Right atrium auricular region (tissue), 2 donors: ENCODE data around the gene SRPK2. TPM values are rescaled to one million over a fixed set of nuclear protein-coding genes. Genes with fewer than 3 reads are reported as not detected.
A peak's percentile ranks its signal among the peaks of the same experiment; 100 is the strongest.

ENCODE experiments used
- DNase-seq: peaks from one replicate; pipeline ENCODE4 v3.0.0-alpha.2; 2019; ENCODE audit warnings: low spot score
- H3K27ac ChIP-seq, 2 donors: fragments of 200-600 bp; sonication (generic); 1 replicate in 1 of 2; 2 replicates in 1 of 2; pipeline ENCODE4 v1.5.1; 2016 to 2019
- H3K27me3 ChIP-seq, 2 donors: fragments of 200-600 bp; sonication (generic); one replicate each; pipeline versions ENCODE4 v1.5.1 to v1.6.0; 2017 to 2019
- H3K36me3 ChIP-seq: fragments of 200-600 bp; sonication (generic); one replicate; pipeline ENCODE4 v1.5.1; 2016
- H3K4me1 ChIP-seq, 2 donors: fragments of 200-600 bp; sonication (generic); one replicate each; pipeline versions ENCODE4 v1.5.1 to v1.6.0; 2017 to 2019
- H3K4me3 ChIP-seq, 2 donors: fragments of 200-600 bp; sonication (generic); 1 replicate in 1 of 2; 2 replicates in 1 of 2; pipeline ENCODE4 v1.5.1; 2017 to 2019; ENCODE audit warnings: mild to moderate bottlenecking in 1 of 2, moderate library complexity in 1 of 2
- H3K9me3 ChIP-seq, 2 donors: fragments of 200-600 bp; sonication (generic); one replicate each; pipeline ENCODE4 v1.5.1; 2019
- total RNA-seq, 2 donors: library from RNA; depleted of rRNA; stranded (reverse); fragments of >200 nt; gene quantifications; one replicate each; pipeline ENCODE4 v1.1.0, GENCODE V29; 2016
- TF ChIP-seq, protein P1 (sequence below), 2 donors: fragments of 200-600 bp; sonication (generic); IDR thresholded peaks; one replicate each; pipeline ENCODE4 v1.5.1; 2019; ENCODE audit warnings: antibody characterized with exemption in 2 of 2

Gene SRPK2
- total RNA-seq, 2 donors from 2014 or later = 19.8 to 20.9 TPM

DNA sequence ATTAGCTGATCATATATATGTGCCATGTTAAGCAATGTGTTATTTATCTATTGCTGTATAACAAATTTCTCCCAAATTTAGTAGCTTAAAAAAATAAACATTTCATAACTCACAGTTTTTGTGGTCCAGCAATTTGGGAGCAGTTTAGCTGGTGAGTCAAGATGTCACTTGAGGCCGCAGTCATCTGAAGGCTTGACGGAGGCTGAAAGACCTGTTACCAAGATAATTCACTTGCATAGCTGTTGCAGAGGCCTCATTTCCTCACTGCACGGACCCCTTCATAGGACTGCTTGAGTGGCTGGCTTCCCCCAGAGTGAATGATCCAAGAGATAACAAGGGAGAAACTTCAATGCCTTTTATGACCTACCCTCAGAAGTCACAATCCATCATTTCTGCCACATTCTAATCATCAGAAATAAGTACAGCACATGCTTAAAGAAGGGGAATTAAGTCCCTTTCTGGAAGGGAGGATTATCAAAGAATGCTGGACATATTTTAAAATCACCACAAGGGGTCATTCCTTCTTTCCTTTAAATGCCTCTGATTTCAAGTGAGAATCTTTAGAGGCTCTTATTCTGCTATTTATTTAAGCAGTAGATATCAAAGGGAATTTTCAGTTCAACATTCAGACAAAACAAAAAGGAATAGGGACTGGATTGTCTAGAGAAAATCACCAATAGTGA is 10.5 kb upstream of the SRPK2 start:
- no peaks in the 10 kb centered on the region for H3K4me1 ChIP-seq
- H3K4me3 ChIP-seq = no peak overlapping the region
- H3K36me3 ChIP-seq = no peaks in the 10 kb centered on the region
- H3K27ac ChIP-seq = no peak overlapping the region
- H3K9me3 ChIP-seq = no peaks in the 10 kb centered on the region
- no peak for DNase-seq
- TF ChIP-seq, protein P1, sequence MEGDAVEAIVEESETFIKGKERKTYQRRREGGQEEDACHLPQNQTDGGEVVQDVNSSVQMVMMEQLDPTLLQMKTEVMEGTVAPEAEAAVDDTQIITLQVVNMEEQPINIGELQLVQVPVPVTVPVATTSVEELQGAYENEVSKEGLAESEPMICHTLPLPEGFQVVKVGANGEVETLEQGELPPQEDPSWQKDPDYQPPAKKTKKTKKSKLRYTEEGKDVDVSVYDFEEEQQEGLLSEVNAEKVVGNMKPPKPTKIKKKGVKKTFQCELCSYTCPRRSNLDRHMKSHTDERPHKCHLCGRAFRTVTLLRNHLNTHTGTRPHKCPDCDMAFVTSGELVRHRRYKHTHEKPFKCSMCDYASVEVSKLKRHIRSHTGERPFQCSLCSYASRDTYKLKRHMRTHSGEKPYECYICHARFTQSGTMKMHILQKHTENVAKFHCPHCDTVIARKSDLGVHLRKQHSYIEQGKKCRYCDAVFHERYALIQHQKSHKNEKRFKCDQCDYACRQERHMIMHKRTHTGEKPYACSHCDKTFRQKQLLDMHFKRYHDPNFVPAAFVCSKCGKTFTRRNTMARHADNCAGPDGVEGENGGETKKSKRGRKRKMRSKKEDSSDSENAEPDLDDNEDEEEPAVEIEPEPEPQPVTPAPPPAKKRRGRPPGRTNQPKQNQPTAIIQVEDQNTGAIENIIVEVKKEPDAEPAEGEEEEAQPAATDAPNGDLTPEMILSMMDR (IDR thresholded peaks at IDR 0.05) = peak in 1 of 2 donors; percentile 34
- H3K27me3 ChIP-seq = no peaks in the 10 kb centered on the region

DNA sequence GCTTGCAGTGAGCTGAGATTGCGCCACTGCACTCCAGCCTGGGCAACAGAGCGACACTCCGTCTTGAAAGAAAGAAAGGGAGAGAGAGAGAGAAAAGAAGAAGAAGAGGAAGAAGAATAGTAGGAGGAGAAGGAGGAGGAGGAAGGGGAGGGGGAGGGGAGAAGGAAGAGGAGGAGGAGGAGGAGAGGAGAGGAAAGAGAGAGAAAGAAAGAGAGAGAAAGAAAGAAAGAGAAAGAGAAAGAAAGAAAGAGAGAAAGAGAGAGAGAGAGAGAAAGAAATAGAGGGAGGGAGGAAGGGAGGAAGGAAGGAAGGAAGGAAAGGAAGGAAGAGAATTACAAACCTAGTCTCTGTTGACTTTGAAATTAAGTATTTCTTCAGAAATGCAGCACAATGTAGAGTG is 7.8 kb upstream of the SRPK2 start:
- Histone ChIP-seq H3K9me3 (no peaks in the 10 kb centered on the region), H3K4me1 (no peaks in the 10 kb centered on the region), H3K27me3 (no peaks in the 10 kb centered on the region), H3K27ac (no peak overlapping the region), H3K36me3 (no peaks in the 10 kb centered on the region), H3K4me3 (no peak overlapping the region)
- TF ChIP-seq, protein P1 (IDR thresholded peaks at IDR 0.05) = no peak
- no peak for DNase-seq

DNA sequence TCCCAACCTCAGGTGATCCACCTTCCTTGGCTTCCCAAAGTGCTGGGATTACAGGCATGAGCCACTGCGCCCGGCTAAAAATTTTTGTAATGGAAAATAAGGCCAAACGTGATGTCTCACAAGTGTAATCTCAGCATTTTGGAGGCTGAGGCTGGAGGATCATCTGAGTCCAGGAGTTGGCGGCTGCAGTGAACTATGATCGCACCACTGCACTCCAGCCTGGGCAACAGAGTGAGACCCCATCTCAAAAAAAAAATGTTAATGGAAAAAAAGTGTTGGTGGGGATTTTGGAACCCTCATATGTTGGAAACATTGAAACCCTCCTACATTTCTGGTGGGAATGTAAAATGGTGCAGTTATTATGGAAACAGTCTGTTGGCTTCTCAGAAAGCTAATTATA is 2.7 kb upstream of the SRPK2 start:
- Histone ChIP-seq H3K27ac (no peak overlapping the region), H3K9me3 (no peaks in the 10 kb centered on the region), H3K27me3 (no peaks in the 10 kb centered on the region), H3K4me3 (no peak overlapping the region), H3K36me3 (no peaks in the 10 kb centered on the region), H3K4me1 (peaks cover 0 to 15% of the 10 kb centered on the region in 2 donors)
- DNase-seq = no peak
- TF ChIP-seq, protein P1 (IDR thresholded peaks at IDR 0.05) = no peak

DNA sequence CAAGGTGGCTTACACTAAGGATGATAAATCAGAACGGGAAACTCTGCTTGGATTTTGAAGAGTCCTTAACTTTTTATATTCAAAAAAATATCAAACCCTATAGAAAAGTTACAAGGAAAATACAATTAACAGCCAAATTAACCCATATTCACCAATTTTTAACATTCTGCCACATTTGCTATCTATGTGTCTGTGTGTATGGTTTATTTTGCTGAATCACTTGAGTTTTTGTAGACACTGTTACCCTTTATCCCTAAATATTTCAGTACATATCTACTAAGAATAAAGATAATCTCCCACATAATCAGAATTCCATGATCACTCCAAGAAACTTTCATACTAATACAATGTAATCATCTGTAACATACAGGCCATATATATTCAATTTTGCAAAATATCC is 1.2 kb upstream of the SRPK2 start:
- Histone ChIP-seq H3K4me3 (no peak overlapping the region), H3K27me3 (no peaks in the 10 kb centered on the region), H3K9me3 (no peaks in the 10 kb centered on the region), H3K27ac (no peak overlapping the region), H3K36me3 (no peaks in the 10 kb centered on the region), H3K4me1 (peaks cover 0 to 15% of the 10 kb centered on the region in 2 donors)
- no peak for DNase-seq
- TF ChIP-seq, protein P1 (IDR thresholded peaks at IDR 0.05) = no peak

DNA sequence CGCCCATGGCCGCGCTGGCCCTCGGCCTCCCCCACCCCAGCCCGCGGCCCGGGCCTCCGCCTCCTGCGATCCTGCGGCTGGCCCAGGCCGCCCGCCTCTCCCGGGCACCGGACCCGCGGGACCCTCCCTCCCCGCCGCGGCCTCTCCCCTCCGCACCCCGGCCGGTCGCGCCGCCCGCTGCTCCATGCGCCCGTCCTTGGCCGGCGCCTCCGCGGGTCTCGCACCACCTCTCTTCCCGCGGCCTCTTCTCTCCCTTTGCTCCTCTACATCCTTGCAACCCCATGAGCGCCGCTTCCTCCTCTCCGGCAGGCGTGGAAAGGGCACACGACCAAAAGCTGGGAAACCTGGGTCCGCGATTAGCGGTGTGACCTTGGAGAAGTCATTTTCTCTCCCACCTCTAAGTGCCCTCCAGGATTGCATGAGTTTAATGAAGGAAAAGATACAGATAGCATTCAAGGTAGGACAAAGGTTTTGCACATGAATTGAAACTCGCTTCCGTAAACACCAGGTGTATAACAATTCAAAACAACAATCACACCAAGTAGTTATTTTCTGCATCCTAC is 448 bp upstream of the SRPK2 start:
- TF ChIP-seq, protein P1 (IDR thresholded peaks at IDR 0.05) = no peak
- H3K27ac ChIP-seq = peak overlapping the region; percentile 21 to 64
- no peak for DNase-seq

More for the DNA sequence above, 448 bp upstream of the SRPK2 start:
- H3K4me3 ChIP-seq = peak overlapping the region; percentile 85 to 95
- H3K36me3 ChIP-seq = no peaks in the 10 kb centered on the region
- peaks cover 0 to 15% of the 10 kb centered on the region in 2 donors for H3K4me1 ChIP-seq
- H3K9me3 ChIP-seq = no peaks in the 10 kb centered on the region
- no peaks in the 10 kb centered on the region for H3K27me3 ChIP-seq
